IMR-90 (cell line): Measurements from ENCODE around the gene MFSD2A. TPM values are rescaled to one million over a fixed set of nuclear protein-coding genes. Genes with fewer than 3 reads are reported as not detected.
A peak's percentile ranks its signal among the peaks of the same experiment; 100 is the strongest.

Experiments
- ATAC-seq: fragments of 200-7000 bp; cut with Tn5 transposase; 2 replicates; pipeline ENCODE4 v1.9.1; 2020; ENCODE audit warnings: low read depth, mild to moderate bottlenecking, moderate library complexity
- BruUV-seq: library from RNA; stranded (reverse); fragments of 400-500 nt; replicated peaks from 2 replicates; lab custom pipeline; 2021; lab: Mats Ljungman, UMichigan
- CTCF ChIA-PET: fragments of 300-600 bp; formaldehyde crosslinking; extraction: SDS; loops from one replicate; lab custom pipeline; 2021; ENCODE audit warnings: antibody characterized with exemption; lab: Yijun Ruan, JAX
- POLR2A ChIA-PET: fragments of 300-600 bp; sonication (Branson Sonifier 250); formaldehyde crosslinking; loops from one replicate; lab custom pipeline; 2022; ENCODE audit warnings: antibody characterized with exemption; ENCODE audit not compliant: unreplicated experiment; lab: Charles Lee
- DNase-seq: peaks from one replicate; pipeline ENCODE4 v3.0.0; 2013
- H2AFZ ChIP-seq: replicated peaks from 2 replicates; pipeline ENCODE3; 2013; ENCODE audit warnings: low read length, mild to moderate bottlenecking; ENCODE audit not compliant: poor library complexity
- H2AK5ac ChIP-seq: 2 replicates; pipeline ENCODE4 v1.6.1; 2013; ENCODE audit warnings: low read depth, low read length, inconsistent platforms
- H2AK9ac ChIP-seq: replicated peaks from 2 replicates; pipeline ENCODE3; 2013; ENCODE audit warnings: mild to moderate bottlenecking, low read depth, low read length, moderate library complexity; ENCODE audit not compliant: poor library complexity
- H2BK120ac ChIP-seq: 2 replicates; pipeline ENCODE4 v1.6.1; 2013; ENCODE audit warnings: low read depth, low read length, inconsistent platforms
- H2BK15ac ChIP-seq: 3 replicates; pipeline ENCODE4 v1.6.1; 2013; ENCODE audit warnings: low read depth, low read length, inconsistent platforms
- H2BK20ac ChIP-seq: 2 replicates; pipeline ENCODE4 v1.6.1; 2013; ENCODE audit warnings: low read depth, mild to moderate bottlenecking, inconsistent platforms, low read length, moderate library complexity
- H2BK5ac ChIP-seq: 2 replicates; pipeline ENCODE4 v1.6.1; 2013; ENCODE audit warnings: mild to moderate bottlenecking, low read depth, low read length, inconsistent platforms; ENCODE audit not compliant: poor library complexity, severe bottlenecking
- H3K14ac ChIP-seq: replicated peaks from 2 replicates; pipeline ENCODE4 v1.6.1; 2013; ENCODE audit warnings: low read depth, low read length, inconsistent platforms
- H3K18ac ChIP-seq: 2 replicates; pipeline ENCODE4 v1.6.1; 2013; ENCODE audit warnings: low read depth, low read length, control low read depth
- H3K23ac ChIP-seq: 2 replicates; pipeline ENCODE4 v1.6.1; 2013; ENCODE audit warnings: low read depth, low read length, inconsistent platforms
- H3K27ac ChIP-seq: 2 replicates; pipeline ENCODE4 v1.5.1; 2013; ENCODE audit warnings: mild to moderate bottlenecking, control low read depth, low read length; ENCODE audit not compliant: insufficient read depth
- H3K27me3 ChIP-seq: 2 replicates; pipeline ENCODE4 v1.6.1; 2013; ENCODE audit warnings: low read length; ENCODE audit not compliant: control insufficient read depth, insufficient read depth
- H3K36me3 ChIP-seq: 2 replicates; pipeline ENCODE4 v1.6.1; 2013; ENCODE audit warnings: low read length, mixed read lengths; ENCODE audit not compliant: control insufficient read depth, insufficient read depth
- H3K4ac ChIP-seq: 2 replicates; pipeline ENCODE4 v1.6.1; 2013; ENCODE audit warnings: low read depth, low read length, inconsistent platforms
- H3K4me1 ChIP-seq: 2 replicates; pipeline ENCODE4 v1.6.1; 2013; ENCODE audit warnings: low read length, mixed read lengths; ENCODE audit not compliant: control insufficient read depth, insufficient read depth
- H3K4me2 ChIP-seq: 2 replicates; pipeline ENCODE4 v1.6.1; 2013; ENCODE audit warnings: low read depth, mild to moderate bottlenecking, control low read depth, low read length, moderate library complexity
- H3K4me3 ChIP-seq: 2 replicates; pipeline ENCODE4 v1.5.1; 2013; ENCODE audit warnings: low read depth, mild to moderate bottlenecking, control low read depth, low read length, moderate library complexity; ENCODE audit not compliant: insufficient read depth
- H3K56ac ChIP-seq: 2 replicates; pipeline ENCODE4 v1.6.1; 2013; ENCODE audit warnings: low read length, inconsistent platforms; ENCODE audit not compliant: insufficient read depth; ENCODE audit errors: extremely low read depth
- H3K79me1 ChIP-seq, 2 experiments: 2 replicates each; pipeline ENCODE4 v1.6.1; 2013; ENCODE audit warnings: low read length in 2 of 2, inconsistent platforms in 1 of 2, low read depth in 1 of 2
- H3K9ac ChIP-seq: 2 replicates; pipeline ENCODE4 v1.6.1; 2013; ENCODE audit warnings: low read depth, low read length, control low read depth
- H3K9me1 ChIP-seq: 2 replicates; pipeline ENCODE4 v1.6.1; 2013; ENCODE audit warnings: low read length, inconsistent platforms; ENCODE audit not compliant: insufficient read depth
- H3K9me3 ChIP-seq: 2 replicates; pipeline ENCODE4 v1.6.1; 2013; ENCODE audit warnings: low read length; ENCODE audit not compliant: control insufficient read depth, insufficient read depth
- H4K20me1 ChIP-seq: 2 replicates; pipeline ENCODE4 v1.6.1; 2013; ENCODE audit warnings: low read length, inconsistent platforms; ENCODE audit not compliant: insufficient read depth
- H4K5ac ChIP-seq: 2 replicates; pipeline ENCODE4 v1.6.1; 2013; ENCODE audit warnings: mild to moderate bottlenecking, low read depth, low read length, control low read depth
- H4K8ac ChIP-seq, 2 experiments: 2 replicates each; pipeline ENCODE4 v1.6.1; 2013; ENCODE audit warnings: low read depth in 2 of 2, low read length in 2 of 2, control low read depth in 1 of 2, inconsistent platforms in 1 of 2
- H4K91ac ChIP-seq: 2 replicates; pipeline ENCODE4 v1.6.1; 2013; ENCODE audit warnings: low read depth, low read length, inconsistent platforms; ENCODE audit not compliant: insufficient read depth
- BHLHE40 ChIP-seq: fragments of 150-350 bp; IDR thresholded peaks from 2 replicates; pipeline ENCODE4 v1.6.1; 2016; ENCODE audit warnings: mild to moderate bottlenecking, low read depth, low read length
- CEBPB ChIP-seq: IDR thresholded peaks from 2 replicates; pipeline ENCODE4 v1.6.1; 2012; ENCODE audit warnings: low read depth, low read length, improper control_type of control experiment
- CHD1 ChIP-seq: IDR thresholded peaks from 2 replicates; pipeline ENCODE4 v1.6.1; 2012; ENCODE audit warnings: low read depth, low read length, improper control_type of control experiment
- FOS ChIP-seq: fragments of 150-350 bp; IDR thresholded peaks from 2 replicates; pipeline ENCODE4 v1.6.1; 2016; ENCODE audit warnings: low read depth, low read length
- MAFK ChIP-seq: IDR thresholded peaks from 2 replicates; pipeline ENCODE4 v1.6.1; 2012; ENCODE audit warnings: low read depth, low read length, improper control_type of control experiment
- MAZ ChIP-seq: IDR thresholded peaks from 2 replicates; pipeline ENCODE4 v1.6.1; 2012; ENCODE audit warnings: low read depth, mild to moderate bottlenecking, low read length, improper control_type of control experiment, moderate library complexity, borderline replicate concordance
- NFE2L2 ChIP-seq: fragments of 150-350 bp; IDR thresholded peaks from 2 replicates; pipeline ENCODE4 v1.6.1; 2016; ENCODE audit warnings: low read depth, mild to moderate bottlenecking, low read length
- RAD21 ChIP-seq: IDR thresholded peaks from 2 replicates; pipeline ENCODE4 v1.6.1; 2012; ENCODE audit warnings: low read length, improper control_type of control experiment
- RCOR1 ChIP-seq: IDR thresholded peaks from 2 replicates; pipeline ENCODE4 v1.6.1; 2012; ENCODE audit warnings: mild to moderate bottlenecking, low read length, improper control_type of control experiment; ENCODE audit not compliant: insufficient replicate concordance
- RFX5 ChIP-seq: IDR thresholded peaks from 2 replicates; pipeline ENCODE4 v1.8.0; 2012; ENCODE audit warnings: low read depth, mild to moderate bottlenecking, low read length, moderate library complexity
- SMC3 ChIP-seq: fragments of 150-350 bp; IDR thresholded peaks from 2 replicates; pipeline ENCODE4 v1.6.1; 2016; ENCODE audit warnings: low read depth, mild to moderate bottlenecking, antibody characterized with exemption, low read length, moderate library complexity
- WGBS, 2 experiments: methylation state at CpG; one replicate each; pipeline versions ENCODE4 v1.1.5 to v1.1.7; 2013; ENCODE audit warnings: missing lambda C conversion rate in 2 of 2; ENCODE audit not compliant: insufficient read length in 1 of 2; ENCODE audit errors: extremely low coverage in 2 of 2; 5-methylcytosine and 5-hydroxymethylcytosine counted together
- dilution Hi-C: fragments of 300-500 bp; cut with HindIII; formaldehyde crosslinking; loops from one replicate; pipeline ENCODE4 v1.14.3; 2018; ENCODE audit warnings: low sequenced_read_pairs; ENCODE audit not compliant: unreplicated experiment
- in situ Hi-C: fragments of 300-500 bp; cut with MboI; formaldehyde crosslinking; loops from 3 replicates; pipeline ENCODE4 v1.14.3; 2019; ENCODE audit warnings: low sequenced_read_pairs, inconsistent platforms, mixed read lengths
- intact Hi-C: fragments of 100-400 bp; cut with micrococcal nuclease; formaldehyde crosslinking; loops from 2 replicates; pipeline ENCODE4 v1.10.0; 2022
- polyA plus RNA-seq, 3 experiments: library from polyadenylated mRNA; depleted of rRNA; stranded (reverse); fragments of >200 nt; gene quantifications; 2 replicates each; pipeline ENCODE4 v1.2.3, GENCODE V29; 2012; ENCODE audit warnings: low replicate concordance in 1 of 3
- total RNA-seq: library from RNA; depleted of rRNA; stranded (reverse); fragments of >200 nt; gene quantifications from 2 replicates; pipeline ENCODE4 v1.2.3, GENCODE V29; 2012
- TF ChIP-seq, protein P1 (sequence below): fragments of 150-350 bp; IDR thresholded peaks from 2 replicates; pipeline ENCODE4 v1.6.1; 2016; ENCODE audit warnings: low read depth, mild to moderate bottlenecking, low read length, moderate library complexity, borderline replicate concordance

Gene MFSD2A
- total and polyA plus RNA-seq, 2 of the 4 experiments (the other 2 are of a cell fraction): 5.7 to 7.3 TPM

DNA sequence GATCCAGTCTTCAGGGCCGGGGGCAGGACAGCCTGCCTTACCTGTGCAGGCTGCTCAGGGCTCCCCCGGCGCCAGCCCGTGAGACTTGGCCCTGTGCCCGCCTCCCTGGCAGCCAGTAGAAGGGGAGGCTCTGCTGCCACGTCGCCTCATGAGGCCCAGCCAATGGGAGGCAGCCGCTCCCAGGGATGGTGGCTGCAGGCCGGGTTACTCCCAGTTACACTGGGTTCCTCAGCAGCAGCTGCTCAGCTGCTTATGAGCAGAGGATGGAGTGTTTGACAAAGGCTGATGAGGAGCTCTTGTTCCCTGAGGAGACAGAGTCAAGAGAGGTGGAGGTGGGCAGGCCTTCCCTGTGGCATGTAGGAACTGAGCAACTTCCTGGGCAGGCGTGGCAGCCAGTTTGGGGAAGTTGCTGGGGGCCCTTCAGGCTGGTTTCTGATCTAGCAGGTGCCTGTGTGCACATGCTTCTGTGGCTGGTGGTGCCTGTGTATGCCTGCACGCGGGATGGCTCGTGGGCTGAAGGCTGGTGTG is 5.5 kb downstream of the MFSD2A start:
- no peak overlapping the region for H3K4ac ChIP-seq
- CTCF ChIA-PET: no interaction called here
- no peak overlapping the region for H4K8ac ChIP-seq
- H2BK120ac ChIP-seq: no peak overlapping the region
- no peaks in the 10 kb centered on the region for H3K9me3 ChIP-seq
- H3K9ac ChIP-seq: no peak overlapping the region
- no peak overlapping the region for H2BK15ac ChIP-seq
- intact Hi-C loops (no loop called here), in situ Hi-C loops (no loop called here), dilution Hi-C loops (no loop called here)
- H2AK5ac ChIP-seq: no peak overlapping the region
- H4K20me1 ChIP-seq: no peaks in the 10 kb centered on the region; the same call in 1 of the 2 replicates
- BruUV-seq: no TSS peak
- H3K79me1 ChIP-seq: peaks cover 0 to 17% of the 10 kb centered on the region in 2 experiments; a peak in 3 of 4 replicates
- no peak overlapping the region for H4K5ac ChIP-seq
- peaks cover 4% of the 10 kb centered on the region for H3K4me1 ChIP-seq
- H2AK9ac ChIP-seq: peak overlapping the region; percentile 37
- H3K18ac ChIP-seq: no peak overlapping the region
- peaks cover 4% of the 10 kb centered on the region for H3K36me3 ChIP-seq
- TF ChIP-seq FOS (no peak), RAD21 (no peak), CHD1 (no peak), MAFK (no peak), SMC3 (no peak), MAZ (no peak), RCOR1 (no peak), RFX5 (no peak), BHLHE40 (no peak), CEBPB (no peak), NFE2L2 (no peak)
- TF ChIP-seq, protein P1, sequence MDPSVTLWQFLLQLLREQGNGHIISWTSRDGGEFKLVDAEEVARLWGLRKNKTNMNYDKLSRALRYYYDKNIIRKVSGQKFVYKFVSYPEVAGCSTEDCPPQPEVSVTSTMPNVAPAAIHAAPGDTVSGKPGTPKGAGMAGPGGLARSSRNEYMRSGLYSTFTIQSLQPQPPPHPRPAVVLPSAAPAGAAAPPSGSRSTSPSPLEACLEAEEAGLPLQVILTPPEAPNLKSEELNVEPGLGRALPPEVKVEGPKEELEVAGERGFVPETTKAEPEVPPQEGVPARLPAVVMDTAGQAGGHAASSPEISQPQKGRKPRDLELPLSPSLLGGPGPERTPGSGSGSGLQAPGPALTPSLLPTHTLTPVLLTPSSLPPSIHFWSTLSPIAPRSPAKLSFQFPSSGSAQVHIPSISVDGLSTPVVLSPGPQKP: no peak
- H4K91ac ChIP-seq: no peak overlapping the region
- no peak overlapping the region for H2BK5ac ChIP-seq
- H3K4me3 ChIP-seq: no peak overlapping the region
- no peak overlapping the region for H3K56ac ChIP-seq
- peaks cover 6% of the 10 kb centered on the region; the same call in 1 of the 2 replicates for H3K9me1 ChIP-seq
- H3K27ac ChIP-seq: no peak overlapping the region
- H2AFZ ChIP-seq: peak overlapping the region; percentile 5
- H3K14ac ChIP-seq: no peak overlapping the region
- ATAC-seq (no peak), DNase-seq (no peak)
- no peak overlapping the region for H2BK20ac ChIP-seq
- no peak overlapping the region for H3K4me2 ChIP-seq
- no peak overlapping the region for H3K23ac ChIP-seq
- no peaks in the 10 kb centered on the region for H3K27me3 ChIP-seq
- WGBS, 2 experiments: 75% methylated on average over 9 of the region's 13 CpGs; no CpG with 5 or more reads in 1 of the 2 experiments
- POLR2A ChIA-PET: no interaction called here
